Esophagus squamous epithelium (tissue), 5 donors: ENCODE data around the gene ITGB5. TPM values are rescaled to one million over a fixed set of nuclear protein-coding genes. Genes with fewer than 3 reads are reported as not detected.
"Not testable (repeated sequence)": the region's sequence is repeated elsewhere in the genome, so short reads cannot be mapped to it uniquely, and the experiment has no call there.

Experiments used
- DNase-seq: peaks from one replicate; lab custom pipeline; 2025; lab: John Stamatoyannopoulos, UW
- H3K27ac ChIP-seq, 4 donors: fragments of 200-600 bp; sonication (generic); one replicate each; pipeline ENCODE4 v1.5.1; 2016 to 2019; ENCODE audit warnings: mild to moderate bottlenecking in 1 of 4
- H3K27me3 ChIP-seq, 4 donors: fragments of 200-600 bp; sonication (generic); 1 replicate in 3 of 4; 2 replicates in 1 of 4; pipeline versions ENCODE4 v1.5.1 to v1.6.0; 2017 to 2021; ENCODE audit warnings: antibody characterized with exemption in 1 of 4
- H3K36me3 ChIP-seq, 3 donors: fragments of 200-600 bp; sonication (generic); one replicate each; pipeline ENCODE4 v1.5.1; 2016 to 2019
- H3K4me1 ChIP-seq, 3 donors: fragments of 200-600 bp; sonication (generic); one replicate each; pipeline ENCODE4 v1.5.1; 2017 to 2019
- H3K4me3 ChIP-seq, 4 donors: fragments of 200-600 bp; sonication (generic); 1 replicate in 3 of 4; 2 replicates in 1 of 4; pipeline ENCODE4 v1.5.1; 2016 to 2019; ENCODE audit warnings: mild to moderate bottlenecking in 2 of 4, moderate library complexity in 1 of 4
- H3K9me3 ChIP-seq, 3 donors: fragments of 200-600 bp; sonication (generic); one replicate each; pipeline ENCODE4 v1.5.1; 2016 to 2019
- CTCF ChIP-seq, 6 experiments: fragments of 450-650 bp in 4 of 6; fragments of 200-600 bp in 2 of 6; sonication (generic) in 2 of 6; IDR thresholded peaks; one replicate each; pipeline ENCODE4 v1.5.1; 2016 to 2019; ENCODE audit warnings: antibody characterized with exemption in 6 of 6, mild to moderate bottlenecking in 4 of 6, moderate library complexity in 4 of 6
- POLR2A ChIP-seq, 4 donors: fragments of 450-650 bp; IDR thresholded peaks; one replicate each; pipeline ENCODE4 v1.6.1; 2017; ENCODE audit warnings: antibody characterized with exemption in 4 of 4, mild to moderate bottlenecking in 4 of 4, moderate library complexity in 3 of 4
- WGBS, 2 donors: methylation state at CpG; one replicate each; pipeline ENCODE4 v1.1.5; 2018; 5-methylcytosine and 5-hydroxymethylcytosine counted together
- intact Hi-C: fragments of 100-400 bp; cut with DNase I; formaldehyde crosslinking; loops from one replicate; pipeline ENCODE4 v1.15.0; 2022
- total RNA-seq, 4 donors: library from RNA; depleted of rRNA; stranded (reverse); fragments of >200 nt; gene quantifications; one replicate each; pipeline ENCODE4 v1.1.0, GENCODE V29; 2016
- donor health status: DM: yes; HTN: yes; CAD: no.

ITGB5 gene
- total RNA-seq, 4 donors from 2014 or later = 68.4 to 114 (median 79.7) TPM

GRCh38 chr3:124792341-124793040 lies 94.7 kb downstream of the ITGB5 start:
- WGBS, 2 donors = 56 to 70% methylated on average over 7 of the region's 7 CpGs
- H3K27me3 ChIP-seq = no peaks in the 10 kb centered on the region

GRCh38 chr3:124791639-124792151 lies 95.5 kb downstream of the ITGB5 start:
- no peak overlapping the region for H3K4me3 ChIP-seq
- no peaks in the 10 kb centered on the region for H3K27me3 ChIP-seq
- TF ChIP-seq POLR2A (IDR thresholded peaks at IDR 0.05) (no peak), CTCF (IDR thresholded peaks at IDR 0.05) (peak in 1 of 6 experiments; percentile 3)
- H3K27ac ChIP-seq = peak overlapping the region; percentile 79 to 87 (median 80)
- no peak for DNase-seq
- H3K36me3 ChIP-seq = peaks cover 4 to 37% (median 5%) of the 10 kb centered on the region in 3 donors
- intact Hi-C loops = no loop called here
- H3K4me1 ChIP-seq = peaks cover 25 to 64% (median 41%) of the 10 kb centered on the region in 3 donors
- 26 to 27% methylated on average over 4 to 8 of the region's 8 CpGs for WGBS, 2 donors
- H3K9me3 ChIP-seq = no peaks in the 10 kb centered on the region

More at GRCh38 chr3:124792341-124793040, 94.7 kb downstream of the ITGB5 start:
- TF ChIP-seq POLR2A (IDR thresholded peaks at IDR 0.05) = no peak
- TF ChIP-seq CTCF (IDR thresholded peaks at IDR 0.05) = no peak
- H3K27ac ChIP-seq = peak overlapping the region; percentile 79 to 87 (median 80)
- H3K4me1 ChIP-seq = peaks cover 20 to 56% (median 33%) of the 10 kb centered on the region in 3 donors
- H3K9me3 ChIP-seq = no peaks in the 10 kb centered on the region
- no peak for DNase-seq
- H3K36me3 ChIP-seq = peaks cover 4 to 45% (median 5%) of the 10 kb centered on the region in 3 donors
- intact Hi-C loops = no loop called here
- H3K4me3 ChIP-seq = no peak overlapping the region

GRCh38 chr3:124791142-124791541 lies 96.0 kb downstream of the ITGB5 start:
- H3K27me3 ChIP-seq = no peaks in the 10 kb centered on the region
- H3K27ac ChIP-seq = peak overlapping the region; percentile 79 to 87 (median 80)
- no peak overlapping the region for H3K4me3 ChIP-seq
- intact Hi-C loops = no loop called here
- H3K4me1 ChIP-seq = peaks cover 31 to 69% (median 46%) of the 10 kb centered on the region in 3 donors
- TF ChIP-seq POLR2A (IDR thresholded peaks at IDR 0.05) (no peak), CTCF (IDR thresholded peaks at IDR 0.05) (no peak)
- no peak for DNase-seq
- H3K36me3 ChIP-seq = peaks cover 0 to 31% (median 0%) of the 10 kb centered on the region in 3 donors
- no peaks in the 10 kb centered on the region for H3K9me3 ChIP-seq
- 64 to 78% methylated on average over 4 of the region's 4 CpGs for WGBS, 2 donors

GRCh38 chr3:124789103-124789502 lies 98.1 kb downstream of the ITGB5 start:
- not testable (repeated sequence) for H3K4me3 ChIP-seq, DNase-seq, H3K27ac ChIP-seq, H3K27me3 ChIP-seq, H3K9me3 ChIP-seq
- H3K4me1 ChIP-seq = peaks cover 35 to 79% (median 41%) of the 10 kb centered on the region in 3 donors
- 52 to 81% methylated on average over 2 to 3 of the region's 5 CpGs for WGBS, 2 donors
- H3K36me3 ChIP-seq = peaks cover 0 to 24% (median 0%) of the 10 kb centered on the region in 3 donors
- intact Hi-C loops = loop anchor here (10.0 kb wide), 1 partner anchor 496 kb away; no protein-coding TSS in a partner anchor

GRCh38 chr3:124788254-124788745 lies 98.9 kb downstream of the ITGB5 start:
- H3K9me3 ChIP-seq = no peaks in the 10 kb centered on the region
- no peaks in the 10 kb centered on the region for H3K27me3 ChIP-seq
- H3K27ac ChIP-seq = peak overlapping the region in 1 of 4 donors; percentile 20
- no peak for DNase-seq
- H3K4me1 ChIP-seq = peaks cover 27 to 79% (median 33%) of the 10 kb centered on the region in 3 donors
- intact Hi-C loops = loop anchor here (10.0 kb wide), 1 partner anchor 497 kb away; no protein-coding TSS in a partner anchor
- peaks cover 0 to 21% (median 0%) of the 10 kb centered on the region in 3 donors for H3K36me3 ChIP-seq
- no peak overlapping the region for H3K4me3 ChIP-seq
- WGBS, 2 donors = 57 to 81% methylated on average over 1 to 2 of the region's 2 CpGs
- no peak for TF ChIP-seq POLR2A (IDR thresholded peaks at IDR 0.05)
- TF ChIP-seq CTCF (IDR thresholded peaks at IDR 0.05) = no peak
